HEK293 (cell line): ENCODE measurements around the gene RFTN1.

ENCODE experiments used
- CTCF ChIA-PET: fragments of 350-600 bp; formaldehyde crosslinking; extraction: SDS; loops from one replicate; lab custom pipeline; 2021; ENCODE audit warnings: antibody characterized with exemption; lab: Yijun Ruan, JAX
- POLR2A ChIA-PET: fragments of 300-600 bp; formaldehyde crosslinking; extraction: SDS; loops from one replicate; lab custom pipeline; 2020; ENCODE audit warnings: antibody characterized with exemption, inconsistent platforms; lab: Yijun Ruan, JAX
- H3K27ac ChIP-seq: fragments of 200-500 bp; sonication (Bioruptor generic); 2 replicates; pipeline ENCODE4 v1.5.1; 2014; ENCODE audit warnings: low read depth, low read length, control low read depth, inconsistent platforms; ENCODE audit errors: extremely low read depth
- H3K36me3 ChIP-seq, 2 experiments: fragments of 200-500 bp in 1 of 2; sonication (Bioruptor generic) in 1 of 2; 1 replicate in 1 of 2; 2 replicates in 1 of 2; pipeline ENCODE4 v1.5.1; 2014 to 2017; ENCODE audit warnings: inconsistent platforms in 2 of 2, low read length in 2 of 2; ENCODE audit not compliant: control insufficient read depth in 2 of 2, insufficient read depth in 1 of 2
- H3K4me1 ChIP-seq: fragments of 200-500 bp; sonication (Bioruptor generic); 2 replicates; pipeline ENCODE4 v1.5.1; 2014; ENCODE audit warnings: mild to moderate bottlenecking, low read length, inconsistent platforms; ENCODE audit not compliant: control insufficient read depth, insufficient read depth
- H3K4me3 ChIP-seq: 2 replicates; pipeline ENCODE4 v1.5.1; 2011; ENCODE audit warnings: low read depth, mild to moderate bottlenecking, control low read depth, low read length, moderate library complexity
- H3K9me3 ChIP-seq: fragments of 200-500 bp; sonication (Bioruptor generic); 2 replicates; pipeline ENCODE4 v1.5.1; 2014; ENCODE audit warnings: low read depth, low read length, inconsistent platforms; ENCODE audit not compliant: control insufficient read depth, insufficient read depth
- CTCF ChIP-seq: fragments of 450-650 bp; formaldehyde crosslinking; IDR thresholded peaks from 2 replicates; pipeline ENCODE4 v1.5.1; 2016; ENCODE audit warnings: missing biosample characterization, missing genetic modification characterization
- OVOL3 ChIP-seq: fragments of 450-650 bp; formaldehyde crosslinking; IDR thresholded peaks from 2 replicates; pipeline ENCODE4 v1.5.1; 2016; ENCODE audit warnings: missing biosample characterization, missing genetic modification characterization
- PATZ1 ChIP-seq: fragments of 450-650 bp; formaldehyde crosslinking; IDR thresholded peaks from 2 replicates; pipeline ENCODE4 v1.5.1; 2016; ENCODE audit warnings: missing biosample characterization, missing genetic modification characterization
- PRDM4 ChIP-seq: fragments of 450-650 bp; formaldehyde crosslinking; IDR thresholded peaks from 2 replicates; pipeline ENCODE4 v1.5.1; 2017; ENCODE audit warnings: missing biosample characterization, missing genetic modification characterization
- PRDM6 ChIP-seq: fragments of 450-650 bp; formaldehyde crosslinking; IDR thresholded peaks from 2 replicates; pipeline ENCODE4 v1.5.1; 2017; ENCODE audit warnings: missing biosample characterization, missing genetic modification characterization
- TRIM28 ChIP-seq: IDR thresholded peaks from 2 replicates; pipeline ENCODE4 v1.6.1; 2011; ENCODE audit warnings: low read length, control low read depth, borderline replicate concordance
- ZBTB10 ChIP-seq: fragments of 450-650 bp; formaldehyde crosslinking; IDR thresholded peaks from 2 replicates; pipeline ENCODE4 v1.5.1; 2016; ENCODE audit warnings: missing biosample characterization, missing genetic modification characterization
- ZBTB21 ChIP-seq: fragments of 450-650 bp; formaldehyde crosslinking; IDR thresholded peaks from 2 replicates; pipeline ENCODE4 v1.5.1; 2017; ENCODE audit warnings: missing biosample characterization, missing genetic modification characterization
- ZNF114 ChIP-seq: fragments of 450-650 bp; formaldehyde crosslinking; IDR thresholded peaks from 2 replicates; pipeline ENCODE4 v1.5.0; 2017; ENCODE audit warnings: missing biosample characterization, missing genetic modification characterization
- ZNF132 ChIP-seq: fragments of 450-650 bp; formaldehyde crosslinking; IDR thresholded peaks from 2 replicates; pipeline ENCODE4 v1.5.1; 2017; ENCODE audit warnings: missing biosample characterization, missing genetic modification characterization, borderline replicate concordance
- ZNF19 ChIP-seq: fragments of 450-650 bp; formaldehyde crosslinking; IDR thresholded peaks from 2 replicates; pipeline ENCODE4; 2016; ENCODE audit warnings: missing biosample characterization, missing genetic modification characterization, low read depth
- ZNF211 ChIP-seq: fragments of 450-650 bp; formaldehyde crosslinking; IDR thresholded peaks from 2 replicates; pipeline ENCODE4 v1.5.1; 2016; ENCODE audit warnings: low read depth, missing biosample characterization, missing genetic modification characterization
- ZNF48 ChIP-seq: fragments of 450-650 bp; formaldehyde crosslinking; IDR thresholded peaks from 2 replicates; pipeline ENCODE4 v1.5.1; 2016; ENCODE audit warnings: missing biosample characterization, missing genetic modification characterization
- ZNF518A ChIP-seq: fragments of 450-650 bp; formaldehyde crosslinking; conservative IDR thresholded peaks from 2 replicates; pipeline ENCODE4 v1.5.1; 2016; ENCODE audit warnings: low read depth, missing biosample characterization, missing genetic modification characterization
- ZNF544 ChIP-seq: fragments of 450-650 bp; formaldehyde crosslinking; IDR thresholded peaks from 2 replicates; pipeline ENCODE4 v1.5.0; 2017; ENCODE audit warnings: missing biosample characterization, missing genetic modification characterization
- ZNF558 ChIP-seq: fragments of 450-650 bp; formaldehyde crosslinking; IDR thresholded peaks from 2 replicates; pipeline ENCODE4 v1.5.1; 2016; ENCODE audit warnings: missing biosample characterization, missing genetic modification characterization
- ZNF777 ChIP-seq: fragments of 450-650 bp; formaldehyde crosslinking; IDR thresholded peaks from 2 replicates; pipeline ENCODE4 v1.5.1; 2017; ENCODE audit warnings: missing biosample characterization, missing genetic modification characterization, borderline replicate concordance

RFTN1 gene

GRCh38 chr3:16390581-16390980 is 122.9 kb downstream of the RFTN1 start (continued):
- TF ChIP-seq ZNF132 (no peak), ZNF48 (tag by site-specific recombination) (no peak), ZNF544 (no peak), ZNF114 (tag by site-specific recombination) (no peak), TRIM28 (no peak)

- Histone ChIP-seq H3K36me3 (no peaks in the 10 kb centered on the region), H3K9me3 (no peaks in the 10 kb centered on the region), H3K27ac (no peak overlapping the region), H3K4me3 (no peak overlapping the region), H3K4me1 (0 out of 2 replicates have a peak, but pooled peaks cover 3% of the 10 kb centered on the region)
- TF ChIP-seq ZBTB10 (tag by site-specific recombination) (no peak), ZNF558 (tag by site-specific recombination) (no peak), PRDM4 (tag by site-specific recombination) (peak; percentile 31; the same call in 1 of the 2 replicates), ZNF777 (no peak), PRDM6 (tag by site-specific recombination) (peak; percentile 83), ZNF19 (tag by site-specific recombination) (no peak), OVOL3 (no peak), ZBTB21 (tag by site-specific recombination) (no peak), CTCF (tag by site-specific recombination) (no peak), ZNF211 (tag by site-specific recombination) (no peak), ZNF518A (no peak), PATZ1 (tag by site-specific recombination) (no peak)
- ChIA-PET CTCF (no interaction called here), POLR2A (no interaction called here)
Measured at GRCh38 chr3:16388850-16389441, 124.6 kb downstream of the RFTN1 start.
